ENCODE measurements around the gene TM2D3.

DNA sequence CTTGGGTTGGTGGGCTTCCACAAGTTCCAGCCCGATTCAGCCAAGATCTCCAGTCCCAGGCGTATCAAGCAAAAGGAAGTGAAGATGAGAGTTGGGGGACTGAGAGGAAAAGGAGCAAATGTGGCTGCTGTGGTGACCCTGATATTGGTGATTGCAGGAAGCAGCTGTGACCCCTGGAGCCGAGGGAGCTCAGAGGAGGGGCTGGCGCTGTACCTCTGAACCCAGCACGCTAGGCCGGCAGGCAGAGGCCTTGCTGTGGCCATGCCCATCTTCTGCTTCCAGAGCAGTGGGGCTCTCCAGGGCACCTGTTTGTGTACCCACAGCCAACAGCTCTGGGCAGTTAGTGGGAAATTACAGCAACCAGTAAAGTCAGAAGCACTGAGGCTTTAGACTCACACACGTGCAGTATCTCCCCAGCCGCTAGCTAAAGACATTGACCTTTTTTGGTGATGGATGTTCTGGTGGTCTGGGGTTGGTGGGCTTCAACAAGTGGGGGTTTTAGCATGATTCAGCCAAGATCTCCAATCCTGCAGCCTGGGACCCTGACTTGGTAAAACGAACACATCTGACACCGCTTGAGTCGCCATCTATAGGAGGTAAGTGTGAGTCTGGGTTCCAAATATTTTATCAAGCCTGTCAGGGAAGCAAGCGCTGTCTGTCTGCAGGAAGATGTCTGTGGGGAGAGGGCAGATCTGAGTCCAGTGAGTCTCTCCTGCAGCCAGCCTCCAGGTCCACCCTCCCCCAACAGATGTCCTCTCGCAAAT lies 33.1 kb downstream of the TM2D3 start:
- TF ChIP-seq, protein P1, sequence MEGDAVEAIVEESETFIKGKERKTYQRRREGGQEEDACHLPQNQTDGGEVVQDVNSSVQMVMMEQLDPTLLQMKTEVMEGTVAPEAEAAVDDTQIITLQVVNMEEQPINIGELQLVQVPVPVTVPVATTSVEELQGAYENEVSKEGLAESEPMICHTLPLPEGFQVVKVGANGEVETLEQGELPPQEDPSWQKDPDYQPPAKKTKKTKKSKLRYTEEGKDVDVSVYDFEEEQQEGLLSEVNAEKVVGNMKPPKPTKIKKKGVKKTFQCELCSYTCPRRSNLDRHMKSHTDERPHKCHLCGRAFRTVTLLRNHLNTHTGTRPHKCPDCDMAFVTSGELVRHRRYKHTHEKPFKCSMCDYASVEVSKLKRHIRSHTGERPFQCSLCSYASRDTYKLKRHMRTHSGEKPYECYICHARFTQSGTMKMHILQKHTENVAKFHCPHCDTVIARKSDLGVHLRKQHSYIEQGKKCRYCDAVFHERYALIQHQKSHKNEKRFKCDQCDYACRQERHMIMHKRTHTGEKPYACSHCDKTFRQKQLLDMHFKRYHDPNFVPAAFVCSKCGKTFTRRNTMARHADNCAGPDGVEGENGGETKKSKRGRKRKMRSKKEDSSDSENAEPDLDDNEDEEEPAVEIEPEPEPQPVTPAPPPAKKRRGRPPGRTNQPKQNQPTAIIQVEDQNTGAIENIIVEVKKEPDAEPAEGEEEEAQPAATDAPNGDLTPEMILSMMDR (IDR thresholded peaks at IDR 0.05), result no peak
- no peak for TF ChIP-seq POLR2A (IDR thresholded peaks at IDR 0.05)
